Measurements from ENCODE around the gene CFAP20DC.
"Not testable (repeated sequence)": the region's sequence is repeated elsewhere in the genome, so short reads cannot be mapped to it uniquely, and the experiment has no call there.

Gene CFAP20DC

DNA sequence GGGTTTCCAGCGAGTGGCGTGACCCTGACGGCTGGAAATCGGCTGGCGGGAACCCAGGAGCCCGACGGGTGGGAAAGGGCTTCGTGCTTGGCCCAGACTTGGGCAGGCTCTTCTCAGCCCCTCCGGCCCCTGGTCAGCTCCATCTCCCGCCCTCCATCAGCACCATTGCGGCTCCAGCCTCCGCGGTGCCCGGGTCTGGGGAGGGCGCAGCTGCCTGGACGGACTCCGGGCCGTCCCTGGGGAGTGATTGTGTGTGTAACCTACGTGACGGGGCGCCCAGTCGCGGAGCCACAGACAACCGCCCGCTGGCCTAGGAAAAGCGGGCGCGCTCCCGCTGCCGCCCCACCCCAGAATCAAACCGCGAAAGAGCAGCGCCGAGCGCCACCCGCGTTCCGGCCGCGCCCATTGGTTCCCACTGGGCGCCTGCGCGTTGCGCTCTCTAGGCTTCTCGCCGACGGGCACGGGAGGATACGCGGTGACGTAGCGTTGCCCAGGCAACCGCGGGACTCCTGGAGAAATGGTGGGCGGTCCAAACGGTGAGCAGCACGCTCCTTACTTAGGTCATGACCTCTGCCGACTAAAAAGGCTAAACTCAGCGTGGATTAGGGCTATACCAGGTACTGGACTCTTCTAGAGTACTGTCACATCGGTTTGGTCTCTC is at the start of gene CFAP20DC:
Gene CFAP20DC (minus strand): TSS at position 355 of the 661 bp plus-strand sequence. CDS start 394 bp downstream, outside the sequence.
- FAIRE-seq (peak; percentile 88), DNase-seq (ENCODE audit: low spot score) (peak; percentile 98)

DNA sequence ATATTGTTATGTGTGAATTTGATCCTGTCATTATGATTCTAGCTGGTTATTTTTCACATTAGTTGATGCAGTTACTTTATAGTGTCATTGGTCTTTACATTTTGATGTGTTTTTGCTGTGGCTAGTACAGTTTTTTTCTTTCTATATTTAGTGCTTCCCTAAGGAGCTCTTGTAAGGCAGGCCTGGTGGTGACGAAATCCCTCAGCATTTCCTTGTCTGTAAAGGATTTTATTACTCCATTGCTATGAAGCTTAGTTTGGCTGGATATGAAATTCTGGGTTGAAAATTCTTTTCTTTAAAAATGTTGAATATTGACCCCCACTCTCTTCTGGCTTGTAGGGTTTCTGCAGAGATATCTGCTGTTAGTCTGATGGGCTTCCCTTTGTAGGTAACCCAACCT is 48.7 kb upstream of the CFAP20DC start:
- FAIRE-seq; DNase-seq (ENCODE audit: low spot score): not testable (repeated sequence)

DNA sequence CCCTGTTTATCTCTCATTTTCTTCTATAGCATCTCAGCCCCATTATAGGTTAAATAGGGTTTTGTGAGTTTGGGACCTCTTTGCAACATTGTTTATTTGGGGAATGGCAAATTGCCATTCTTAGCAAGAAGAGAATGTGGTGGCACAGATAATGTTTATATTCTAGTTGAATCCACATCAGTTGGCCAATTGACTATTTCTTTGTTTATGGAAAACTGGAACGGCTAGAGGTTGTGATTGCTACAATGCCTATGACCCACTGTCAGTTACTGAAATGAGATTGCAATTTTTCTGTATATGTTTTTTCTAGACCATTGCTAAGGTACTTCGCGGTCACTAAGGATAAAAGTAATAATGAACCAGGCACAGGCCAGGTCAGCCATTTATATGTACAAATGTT is 44.6 kb upstream of the CFAP20DC start:
- no peak for FAIRE-seq

DNA sequence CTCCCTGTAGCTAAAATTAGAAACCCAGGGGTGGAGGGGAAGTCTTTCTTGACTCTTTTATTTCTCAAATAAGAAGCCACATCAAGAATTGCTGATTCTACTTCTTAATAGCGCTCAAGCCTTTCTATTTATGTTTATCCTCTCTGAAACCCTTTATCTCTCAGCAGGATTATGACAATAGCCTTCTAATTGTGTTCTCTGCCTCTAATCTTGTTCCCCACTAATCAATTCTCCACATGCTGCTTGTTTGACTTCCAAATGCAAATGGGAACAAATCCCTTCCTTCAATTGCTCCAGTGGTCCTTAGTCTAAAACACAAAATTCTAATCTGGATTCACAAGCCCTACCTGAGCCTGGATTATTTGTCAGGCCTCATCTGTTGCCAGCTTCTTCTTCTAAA is 43.7 kb upstream of the CFAP20DC start:
- FAIRE-seq = no peak

More for the DNA sequence above, 44.6 kb upstream of the CFAP20DC start:
- DNase-seq (ENCODE audit: low spot score) = no peak

DNA sequence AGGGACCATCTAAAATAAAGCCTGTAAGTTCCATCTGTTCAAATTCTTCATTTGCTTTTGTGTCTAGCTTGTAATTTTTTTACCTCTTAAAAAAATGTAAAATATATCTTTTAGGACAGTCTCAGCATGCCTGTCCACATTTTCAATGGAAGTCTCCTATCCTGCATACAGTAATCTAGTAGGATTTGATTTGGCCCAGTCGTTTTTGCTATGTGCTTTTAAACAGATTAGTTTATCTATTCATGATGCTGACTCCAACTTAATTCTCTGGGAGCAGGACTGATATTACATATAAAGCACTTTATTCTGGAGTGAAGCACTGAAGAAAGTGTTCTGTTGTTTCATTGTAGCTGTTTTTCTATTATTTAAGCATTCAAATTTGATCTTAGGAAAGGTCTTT is 38.9 kb upstream of the CFAP20DC start:
- DNase-seq (ENCODE audit: low spot score) = no peak
- FAIRE-seq = no peak

More for the DNA sequence above, 43.7 kb upstream of the CFAP20DC start:
- no peak for DNase-seq (ENCODE audit: low spot score)

DNA sequence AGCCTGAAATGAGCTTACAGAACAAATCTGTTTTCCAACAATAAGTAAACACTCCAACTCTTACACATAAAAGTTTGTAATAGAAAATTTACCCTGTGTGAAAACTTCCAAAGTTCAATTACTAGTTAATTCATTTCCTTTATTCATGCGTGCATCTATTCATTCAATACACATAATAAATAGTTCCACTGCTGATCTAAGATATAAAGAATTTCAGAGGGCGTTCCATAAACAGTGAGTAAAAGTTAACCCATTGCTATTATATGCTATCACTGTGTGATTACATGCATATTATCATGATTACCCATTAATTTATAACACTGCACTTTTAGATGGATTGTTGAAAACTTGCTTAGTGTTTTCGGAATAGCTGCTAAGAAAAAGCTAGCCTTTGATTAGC is 36.2 kb upstream of the CFAP20DC start:
- no peak for DNase-seq (ENCODE audit: low spot score)

DNA sequence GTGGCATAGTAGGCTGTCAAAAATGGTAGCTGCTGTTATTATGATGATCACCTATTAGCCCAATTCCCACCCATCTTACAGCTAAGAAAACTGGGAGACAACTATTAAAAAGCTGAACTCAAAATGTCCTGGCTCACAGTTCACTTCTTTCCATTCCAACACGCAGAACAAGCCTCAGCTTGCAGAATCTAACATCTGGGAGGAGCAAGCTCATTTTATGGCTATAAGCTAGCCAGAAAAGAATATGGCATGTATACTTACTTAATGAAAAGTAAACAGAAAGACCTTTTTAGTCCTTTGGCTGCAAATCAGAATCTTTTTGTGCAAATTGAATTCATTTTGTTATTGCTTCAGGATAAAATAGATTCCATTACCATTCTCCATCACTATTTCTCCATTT is 34.8 kb upstream of the CFAP20DC start:
- no peak for DNase-seq (ENCODE audit: low spot score)

More for the DNA sequence above, 36.2 kb upstream of the CFAP20DC start:
- no peak for FAIRE-seq

DNA sequence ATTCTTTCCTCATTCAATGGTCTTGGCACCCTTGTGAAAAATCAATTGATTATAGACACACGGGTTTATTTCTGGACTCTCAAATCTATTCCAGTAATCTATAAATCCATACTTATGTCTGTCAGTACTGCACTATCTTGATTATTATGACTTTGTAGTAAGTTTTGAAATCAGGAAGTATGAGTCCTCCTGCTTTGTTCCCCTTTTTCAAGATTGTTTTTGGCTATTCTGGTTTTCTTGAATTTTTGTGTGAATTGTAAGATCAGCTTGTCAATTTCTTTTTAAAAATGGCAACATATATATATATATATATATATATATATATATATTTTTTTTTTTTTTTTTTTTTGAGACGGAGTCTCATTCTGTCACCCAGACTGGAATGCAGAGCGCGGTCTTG is 32.3 kb upstream of the CFAP20DC start:
- no peak for DNase-seq (ENCODE audit: low spot score)
- no peak for FAIRE-seq

More for the DNA sequence above, 34.8 kb upstream of the CFAP20DC start:
- no peak for FAIRE-seq

DNA sequence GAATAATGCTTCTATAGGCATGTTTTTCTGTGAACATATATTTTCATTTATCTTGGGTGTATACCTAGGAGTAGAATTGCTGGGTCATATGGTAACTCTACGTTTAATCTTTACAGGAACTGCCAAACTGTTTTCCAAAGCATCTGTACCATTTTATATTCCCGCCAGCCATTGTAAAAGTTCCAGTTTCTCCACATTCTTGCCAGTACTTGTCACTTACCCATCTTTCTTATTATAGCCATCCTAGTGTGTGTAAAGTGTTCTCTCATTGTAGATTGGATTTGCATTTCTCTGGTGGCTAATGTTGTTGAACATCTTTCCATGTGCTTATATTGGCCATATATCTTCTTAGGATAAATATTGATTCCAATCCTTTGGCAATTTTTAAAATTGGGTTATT is 31.2 kb upstream of the CFAP20DC start:
- FAIRE-seq (no peak), DNase-seq (ENCODE audit: low spot score) (no peak)

DNA sequence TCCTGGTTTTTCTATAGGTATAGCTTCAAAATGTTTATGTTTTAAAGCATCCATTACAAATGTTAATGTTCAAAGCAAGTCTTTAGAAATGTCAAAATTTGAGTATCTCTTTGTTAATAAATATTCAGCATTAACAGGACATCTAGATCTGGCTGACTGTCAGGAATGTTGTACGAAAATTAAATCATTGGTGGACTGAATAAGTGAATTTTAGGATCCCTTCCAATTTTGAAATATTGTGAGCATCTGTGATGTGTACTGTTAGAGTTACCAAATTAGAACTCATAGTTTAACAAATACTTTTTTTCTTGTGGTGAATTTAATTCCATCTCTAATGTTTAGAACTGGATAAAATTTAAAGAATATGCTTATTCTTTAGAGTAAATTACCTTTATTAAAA is 30.1 kb upstream of the CFAP20DC start:
- no peak for DNase-seq (ENCODE audit: low spot score)
- no peak for FAIRE-seq

DNA sequence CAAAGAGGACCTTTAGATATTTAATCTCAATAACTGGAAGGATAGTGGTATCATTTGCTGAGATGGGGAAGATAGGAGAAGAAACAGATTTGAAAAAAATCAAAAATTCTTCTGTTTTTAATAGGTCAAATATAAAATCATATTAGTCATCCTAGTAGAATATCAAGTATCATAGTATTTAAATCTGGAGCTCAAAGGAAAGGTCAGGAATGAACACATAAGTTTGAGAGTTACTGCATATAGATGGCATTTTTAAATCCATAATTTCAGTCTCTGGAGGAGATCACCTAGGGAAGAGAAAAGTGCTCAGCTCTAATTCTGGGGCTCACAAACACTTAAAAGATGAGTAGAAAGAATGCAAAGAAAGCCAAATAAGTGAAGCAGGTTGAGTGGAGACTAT is 24.9 kb upstream of the CFAP20DC start:
- FAIRE-seq (no peak), DNase-seq (ENCODE audit: low spot score) (no peak)

DNA sequence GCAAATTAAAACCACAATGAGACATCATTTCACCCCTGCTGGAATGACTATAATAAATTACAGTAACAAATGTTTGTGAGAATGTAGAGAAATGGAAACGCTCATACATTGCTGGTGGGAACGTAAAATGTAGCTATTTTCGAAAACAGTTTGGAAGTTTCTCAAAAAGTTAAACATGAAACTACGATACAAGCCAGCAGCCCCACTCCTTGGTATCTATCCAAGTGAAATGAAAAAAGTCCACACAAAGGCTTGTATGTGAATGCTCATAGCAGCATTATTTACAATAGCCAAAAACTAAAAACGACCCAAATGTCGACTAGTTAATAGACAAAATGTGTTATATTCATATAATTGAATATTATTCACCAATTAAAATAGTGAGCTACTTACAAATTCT is 22.9 kb upstream of the CFAP20DC start:
- DNase-seq (ENCODE audit: low spot score) (no peak), FAIRE-seq (no peak)

DNA sequence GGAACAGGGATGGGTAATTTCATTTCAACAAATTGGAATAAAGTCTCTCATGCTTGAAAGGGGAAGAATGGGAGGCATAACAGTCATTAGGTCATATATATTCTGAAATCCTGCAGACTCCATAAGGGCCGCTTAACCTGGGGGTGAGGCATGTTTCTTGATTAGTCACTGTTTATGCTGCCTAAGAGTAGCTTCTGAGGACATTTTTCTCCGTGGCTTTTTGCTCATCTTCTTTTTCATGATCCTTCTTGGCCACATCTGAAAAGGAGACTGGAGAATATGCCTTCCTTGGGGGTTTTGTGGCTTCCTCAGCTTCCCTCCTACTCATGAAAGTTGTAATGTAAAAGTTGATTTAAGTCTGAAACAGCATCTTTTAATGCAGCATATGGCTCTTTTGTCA is 20.0 kb upstream of the CFAP20DC start:
- FAIRE-seq = no peak
- no peak for DNase-seq (ENCODE audit: low spot score)

DNA sequence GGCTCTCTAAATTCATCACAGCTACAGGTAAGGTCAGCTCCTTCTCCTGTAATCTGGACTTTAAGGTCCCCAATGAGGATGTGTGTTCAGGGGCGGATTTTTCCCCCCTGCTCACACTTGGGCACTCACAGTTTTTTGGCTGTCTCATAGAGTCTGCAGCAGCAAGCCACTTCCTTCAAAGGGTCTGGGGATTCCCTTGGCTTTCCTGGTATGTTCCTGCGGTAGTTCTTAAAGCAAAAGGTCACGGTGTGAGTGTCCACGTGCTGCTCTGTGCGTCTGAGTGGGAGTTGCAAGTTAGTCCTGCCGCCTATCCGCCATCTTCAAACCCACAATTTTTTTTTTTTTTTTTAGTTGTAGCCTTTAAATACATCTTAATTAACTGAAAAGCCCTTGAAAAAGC is 15.4 kb upstream of the CFAP20DC start:
- no peak for DNase-seq (ENCODE audit: low spot score)
- no peak for FAIRE-seq

DNA sequence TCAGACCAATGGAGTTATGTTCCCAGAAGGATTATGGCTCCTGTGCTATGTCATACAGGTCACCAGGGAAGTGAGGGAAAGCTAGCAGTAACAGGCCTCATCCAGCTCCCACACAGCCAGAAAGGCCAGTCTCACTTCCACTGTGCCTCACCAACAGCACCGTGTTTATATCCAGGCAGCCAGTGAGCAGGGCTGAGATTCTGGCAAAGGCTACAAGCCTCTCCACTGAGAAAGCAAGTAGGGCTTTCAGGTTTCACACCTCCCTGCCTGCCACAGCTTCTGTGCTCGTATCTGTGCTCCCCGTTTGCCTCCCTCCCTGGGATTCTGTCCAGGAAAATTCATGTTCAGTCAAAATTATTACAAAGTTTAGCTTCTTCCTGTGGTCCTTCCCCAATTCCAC is 14.9 kb upstream of the CFAP20DC start:
- FAIRE-seq = no peak
- no peak for DNase-seq (ENCODE audit: low spot score)

DNA sequence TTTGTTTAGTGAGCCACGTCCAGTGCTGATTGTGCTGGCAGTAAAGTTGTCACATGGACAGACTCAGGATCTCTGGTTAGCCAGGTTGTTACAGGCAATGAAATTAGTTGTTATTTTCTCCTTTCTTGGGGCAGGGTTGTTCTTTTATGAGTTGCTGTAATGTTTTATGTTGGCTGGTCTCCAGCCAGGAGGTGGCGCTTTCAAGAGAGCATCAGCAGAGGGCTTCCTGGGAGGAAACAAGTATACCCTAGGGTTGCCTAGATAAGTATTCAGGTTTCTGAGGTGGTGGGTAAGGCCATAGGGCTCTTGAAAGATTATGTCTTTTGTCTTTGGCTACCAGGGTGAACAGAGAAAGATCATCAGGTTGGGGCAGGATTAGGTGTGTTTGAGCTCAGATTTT is 14.5 kb upstream of the CFAP20DC start:
- no peak for DNase-seq (ENCODE audit: low spot score)

DNA sequence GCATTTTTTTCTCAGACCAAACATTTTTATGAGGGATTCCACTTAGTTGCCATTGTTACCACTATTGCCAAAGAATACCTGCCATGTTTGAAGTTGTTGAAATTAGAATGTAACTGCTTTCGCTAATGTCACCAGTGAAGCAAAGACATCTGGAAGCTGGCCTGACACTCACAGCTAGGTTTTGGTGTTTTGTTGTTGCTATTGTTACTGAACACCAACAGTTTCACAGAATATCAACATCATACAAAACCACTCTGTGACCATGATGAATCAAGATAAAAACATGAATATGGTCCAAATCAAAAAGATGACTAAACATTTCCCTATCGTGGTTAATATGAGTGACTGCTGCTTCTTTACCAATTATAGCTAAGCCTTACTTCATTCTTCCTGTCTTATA is 6.9 kb upstream of the CFAP20DC start:
- FAIRE-seq = no peak
- no peak for DNase-seq (ENCODE audit: low spot score)

More for the DNA sequence above, 14.5 kb upstream of the CFAP20DC start:
- FAIRE-seq = no peak

DNA sequence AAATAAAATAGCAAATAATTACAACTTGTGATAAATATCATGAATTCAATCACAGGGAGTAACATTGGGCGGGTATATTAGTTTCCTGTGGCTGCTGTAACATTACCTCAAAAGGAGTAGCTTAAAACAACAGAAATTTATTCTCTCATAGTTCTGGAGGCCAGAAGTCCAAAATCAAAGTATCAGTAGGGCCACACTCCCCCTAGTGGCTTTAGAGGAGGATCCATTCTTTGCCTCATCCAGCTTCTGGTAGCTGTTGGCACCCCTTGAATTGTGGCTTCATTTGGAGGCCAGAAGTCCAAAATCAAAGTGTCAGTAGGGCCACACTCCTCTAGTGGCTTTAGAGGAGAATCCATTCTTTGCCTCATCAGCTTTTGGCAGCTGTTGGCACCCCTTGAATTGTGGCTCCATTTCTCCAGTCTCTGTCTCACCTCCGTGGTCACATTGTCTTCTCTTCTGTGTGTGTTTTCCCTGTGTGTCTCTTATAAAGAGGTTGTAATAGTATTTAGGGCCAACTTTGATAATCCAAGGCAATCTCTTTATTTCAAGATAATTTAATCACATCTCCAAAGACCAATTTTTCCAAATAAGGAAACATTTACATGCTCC is 3.1 kb upstream of the CFAP20DC start:
- no peak for FAIRE-seq
- no peak for DNase-seq (ENCODE audit: low spot score)

DNA sequence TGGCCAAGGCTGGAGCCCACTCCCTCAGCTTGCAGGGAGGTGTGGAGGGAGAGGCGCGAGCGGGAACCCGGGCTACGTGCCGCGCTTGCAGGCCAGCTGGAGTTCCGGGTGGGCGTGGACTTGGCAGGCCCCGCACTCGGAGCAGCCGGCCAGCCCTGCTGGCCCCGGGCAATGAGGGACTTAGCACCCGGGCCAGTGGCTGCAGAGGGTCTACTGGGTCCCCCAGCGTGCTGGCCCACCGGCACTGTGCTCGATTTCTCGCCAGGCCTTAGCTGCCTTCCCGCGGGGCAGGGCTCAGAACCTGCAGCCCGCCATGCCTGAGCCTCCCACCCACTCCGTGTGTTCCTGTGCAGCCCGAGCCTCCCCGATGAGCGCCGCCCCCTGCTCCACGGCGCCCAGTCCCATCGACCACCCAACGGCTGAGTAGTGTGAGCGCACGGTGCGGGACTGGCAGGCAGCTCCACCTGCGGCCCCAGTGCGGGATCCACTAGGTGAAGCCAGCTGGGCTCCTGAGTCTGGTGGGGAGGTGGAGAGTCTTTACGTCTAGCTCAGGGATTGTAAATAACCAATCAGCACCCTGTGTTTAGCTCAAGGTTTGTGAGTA is 1.1 kb upstream of the CFAP20DC start:
- not testable (repeated sequence) for DNase-seq (ENCODE audit: low spot score); FAIRE-seq

DNA sequence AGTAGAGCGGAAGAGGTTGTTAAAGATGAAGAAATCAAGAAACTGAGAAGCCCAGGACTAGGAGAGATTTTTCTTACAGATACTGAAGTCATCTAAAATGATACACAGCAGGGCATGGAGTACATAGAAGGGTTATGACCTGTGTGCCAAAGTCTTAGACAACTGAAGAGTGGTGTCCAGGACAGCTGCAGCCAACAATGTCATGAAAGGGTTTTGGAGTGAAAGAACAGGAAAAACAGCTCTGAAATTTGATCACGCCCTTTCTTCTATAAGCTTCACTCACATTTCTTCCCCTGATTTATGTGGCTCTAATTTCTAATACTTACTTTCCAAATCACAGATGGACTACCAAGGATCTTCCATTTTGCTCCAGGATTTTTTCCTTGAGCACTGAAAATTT is 3.0 kb downstream of the CFAP20DC start:
- FAIRE-seq = no peak
- DNase-seq (ENCODE audit: low spot score) = no peak

DNA sequence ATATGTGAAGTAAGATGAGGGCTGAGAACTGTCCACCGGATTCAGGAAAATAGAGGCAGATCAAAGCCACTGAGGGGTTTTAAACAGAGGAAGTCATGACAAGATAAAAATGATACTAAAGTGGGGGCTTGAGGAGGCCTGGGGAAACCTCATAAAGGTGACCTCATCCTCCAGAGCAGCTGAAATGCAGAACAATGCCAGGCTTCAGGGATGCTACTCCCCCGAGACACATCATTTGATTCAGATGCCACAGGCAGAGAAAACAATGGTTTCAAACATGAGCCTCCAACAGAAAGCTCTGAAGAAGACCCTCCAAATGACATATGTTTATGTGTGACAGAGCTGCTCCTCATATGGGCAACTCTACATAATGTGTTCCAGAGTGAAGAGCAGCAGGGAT is 6.4 kb downstream of the CFAP20DC start:
- DNase-seq (ENCODE audit: low spot score) (peak; percentile 17), FAIRE-seq (no peak)

DNA sequence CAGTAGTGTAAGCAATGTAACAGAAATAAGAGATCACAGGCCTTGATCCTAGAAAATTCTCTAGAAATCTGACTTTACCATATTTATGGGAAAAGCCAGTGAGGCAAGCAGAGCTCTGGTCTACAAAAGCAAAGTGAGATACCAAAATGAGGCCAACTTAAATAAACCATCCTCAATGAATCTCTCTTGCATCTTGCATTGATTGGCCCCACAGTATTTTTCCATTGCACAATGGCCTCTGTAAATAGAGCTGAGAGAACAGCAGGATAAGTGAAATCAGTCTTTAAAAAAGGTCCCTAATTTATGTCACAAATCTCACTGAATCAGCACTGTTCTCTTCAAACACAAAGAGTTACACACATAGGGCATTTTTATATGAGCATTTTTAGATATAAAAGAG is 8.9 kb downstream of the CFAP20DC start:
- FAIRE-seq (no peak), DNase-seq (ENCODE audit: low spot score) (no peak)

DNA sequence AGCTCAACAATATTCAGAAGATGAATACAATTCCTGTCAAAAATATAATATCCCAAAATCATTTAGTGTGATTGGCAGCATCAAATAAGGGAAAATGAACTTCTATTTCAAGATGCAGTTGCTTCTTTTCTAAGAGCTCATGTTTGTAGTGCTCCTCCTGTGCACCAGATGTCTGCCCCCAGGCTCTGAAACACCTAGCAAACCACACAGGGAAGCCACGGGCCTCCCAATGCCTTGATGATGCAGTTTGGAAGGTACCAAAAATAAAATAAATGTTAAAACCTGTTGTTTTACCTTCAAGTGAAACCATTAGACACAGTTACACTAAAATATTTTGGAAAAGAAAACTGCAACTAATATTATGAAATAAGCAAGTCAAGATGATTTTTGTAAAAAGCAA is 22.2 kb downstream of the CFAP20DC start:
- DNase-seq (ENCODE audit: low spot score) = no peak
- no peak for FAIRE-seq

Measured in urothelium cell line (cell line).